Measurements from ENCODE around the gene MEGF9. TPM values are rescaled to one million over a fixed set of nuclear protein-coding genes. Genes with fewer than 3 reads are reported as not detected.

MEGF9 gene
- total and polyA plus RNA-seq, 2 donors (not counting 3 experiments of a cell fraction or from before 2014, with no cell fraction given) = 4.0 to 13.0 TPM

DNA sequence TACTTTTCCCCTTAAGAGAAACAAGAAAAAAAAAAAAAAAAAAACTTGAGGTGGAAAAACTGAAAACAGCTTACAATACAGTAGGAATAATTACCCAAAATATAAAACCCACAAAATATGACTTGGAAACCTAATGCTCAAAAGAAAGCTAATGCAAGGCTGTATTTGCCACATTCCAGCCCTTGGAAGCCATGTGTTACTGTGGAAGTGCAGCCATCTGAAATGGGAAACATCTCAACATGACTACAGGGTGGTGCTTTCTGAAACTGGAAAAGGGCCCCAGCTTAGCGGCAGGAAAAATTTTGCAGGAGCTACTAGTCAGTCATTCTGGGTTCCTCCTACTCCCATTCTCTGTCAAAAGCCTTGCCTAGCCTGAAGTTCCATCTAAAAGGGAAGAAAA lies 154.7 kb downstream of the MEGF9 start:
- H2AFZ ChIP-seq (ENCODE audit: low read depth, low read length) = no peak overlapping the region
- dilution Hi-C loops (cut with MboI; ENCODE audit: extremely low pct_ligation_motif_present, low sequenced_read_pairs) (no loop called here), intact Hi-C loops (cut with micrococcal nuclease) (no loop called here)
- POLR2A ChIA-PET = no interaction called here
- no peaks in the 10 kb centered on the region for H3K27me3 ChIP-seq (ENCODE audit: control insufficient read depth in 2 of 2, insufficient read depth in 2 of 2, low read length in 2 of 2)
- peaks cover 2 to 5% of the 10 kb centered on the region in 2 experiments for H3K36me3 ChIP-seq (ENCODE audit: control insufficient read depth in 2 of 2, extremely low read depth in 1 of 2, insufficient read depth in 2 of 2, low read length in 2 of 2)
- H3K4me1 ChIP-seq (ENCODE audit: control insufficient read depth, extremely low read depth, insufficient read depth, low read length) = no peaks in the 10 kb centered on the region
- peak; percentile 48 for FAIRE-seq
- peaks cover 26% of the 10 kb centered on the region for H3K79me2 ChIP-seq (ENCODE audit: control insufficient read depth, insufficient read depth, low read length)
- no peaks in the 10 kb centered on the region for H3K9me3 ChIP-seq (replicated peaks; ENCODE audit: control insufficient read depth, insufficient read depth, low read length)
- no peaks in the 10 kb centered on the region for H3K9me1 ChIP-seq (replicated peaks; ENCODE audit: control insufficient read depth, extremely low read depth, insufficient read depth, low read length)
- no peak for DNase-seq (ENCODE audit: low read depth, low spot score)
- TF ChIP-seq FOS (IDR thresholded peaks at IDR 0.05; ENCODE audit: borderline replicate concordance, insufficient read depth, low read length) (no peak), JUN (IDR thresholded peaks at IDR 0.05; ENCODE audit: borderline replicate concordance, insufficient read depth, insufficient read length, low read depth) (no peak), EZH2 (IDR thresholded peaks at IDR 0.05; ENCODE audit: borderline replicate concordance, low read depth, low read length, severe bottlenecking) (no peak), POLR2AphosphoS5 (IDR thresholded peaks at IDR 0.05; ENCODE audit: insufficient read depth, low read depth, low read length) (no peak), POLR2A (IDR thresholded peaks at IDR 0.05; ENCODE audit: low read depth, low read length) (no peak), MYC (IDR thresholded peaks at IDR 0.05; ENCODE audit: low read depth, low read length) (no peak)
- TF ChIP-seq, protein P1, sequence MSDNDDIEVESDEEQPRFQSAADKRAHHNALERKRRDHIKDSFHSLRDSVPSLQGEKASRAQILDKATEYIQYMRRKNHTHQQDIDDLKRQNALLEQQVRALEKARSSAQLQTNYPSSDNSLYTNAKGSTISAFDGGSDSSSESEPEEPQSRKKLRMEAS (IDR thresholded peaks at IDR 0.05; ENCODE audit: insufficient read depth, insufficient read length) = no peak
- TF ChIP-seq, protein P2, sequence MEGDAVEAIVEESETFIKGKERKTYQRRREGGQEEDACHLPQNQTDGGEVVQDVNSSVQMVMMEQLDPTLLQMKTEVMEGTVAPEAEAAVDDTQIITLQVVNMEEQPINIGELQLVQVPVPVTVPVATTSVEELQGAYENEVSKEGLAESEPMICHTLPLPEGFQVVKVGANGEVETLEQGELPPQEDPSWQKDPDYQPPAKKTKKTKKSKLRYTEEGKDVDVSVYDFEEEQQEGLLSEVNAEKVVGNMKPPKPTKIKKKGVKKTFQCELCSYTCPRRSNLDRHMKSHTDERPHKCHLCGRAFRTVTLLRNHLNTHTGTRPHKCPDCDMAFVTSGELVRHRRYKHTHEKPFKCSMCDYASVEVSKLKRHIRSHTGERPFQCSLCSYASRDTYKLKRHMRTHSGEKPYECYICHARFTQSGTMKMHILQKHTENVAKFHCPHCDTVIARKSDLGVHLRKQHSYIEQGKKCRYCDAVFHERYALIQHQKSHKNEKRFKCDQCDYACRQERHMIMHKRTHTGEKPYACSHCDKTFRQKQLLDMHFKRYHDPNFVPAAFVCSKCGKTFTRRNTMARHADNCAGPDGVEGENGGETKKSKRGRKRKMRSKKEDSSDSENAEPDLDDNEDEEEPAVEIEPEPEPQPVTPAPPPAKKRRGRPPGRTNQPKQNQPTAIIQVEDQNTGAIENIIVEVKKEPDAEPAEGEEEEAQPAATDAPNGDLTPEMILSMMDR (IDR thresholded peaks at IDR 0.05; ENCODE audit: extremely low read depth in 1 of 2, insufficient read depth in 1 of 2, low read depth in 1 of 2, low read length in 2 of 2) = no peak
- no TSS peak for BruUV-seq (replicated peaks)
- H3K27ac ChIP-seq (ENCODE audit: insufficient read depth, low read depth, low read length) = no peak overlapping the region
- no peak overlapping the region for H3K4me2 ChIP-seq (ENCODE audit: insufficient read depth, low read length)
- H3K9ac ChIP-seq (replicated peaks; ENCODE audit: extremely low read depth, insufficient read depth, low read length) = no peak overlapping the region
- CTCF ChIA-PET = interaction anchor here (0.7 to 1.7 kb wide), 4 partner anchors 10 to 959 kb away, joined by 3 to 4 read pairs (median 4); no protein-coding TSS in a partner anchor
- H3K4me3 ChIP-seq (replicated peaks in 1 of 3; ENCODE audit: insufficient read depth in 1 of 3, low read depth in 1 of 3, low read length in 3 of 3) = no peak overlapping the region
- H4K20me1 ChIP-seq (replicated peaks; ENCODE audit: control insufficient read depth, extremely low read depth, insufficient read depth, low read length) = peaks cover 2% of the 10 kb centered on the region
